DND-41 (cell line): Measurements from ENCODE around the gene MDC1.
A peak's percentile ranks its signal among the peaks of the same experiment; 100 is the strongest.

ENCODE experiments used
- ATAC-seq: fragments of 200-7000 bp; cut with Tn5 transposase; 3 replicates; pipeline ENCODE4 v1.9.1; 2021; ENCODE audit warnings: low read depth; ENCODE audit not compliant: insufficient read depth
- DNase-seq: peaks from one replicate; pipeline ENCODE4 v3.0.0-alpha.2; 2020
- H2AFZ ChIP-seq: 2 replicates; pipeline ENCODE4 v1.6.0; 2012; ENCODE audit warnings: low read depth, low read length
- H3K27ac ChIP-seq: 2 replicates; pipeline ENCODE4 v1.5.1; 2012; ENCODE audit warnings: low read length, inconsistent platforms
- H3K27me3 ChIP-seq: fragments of 200-600 bp; sonication (generic); 2 replicates; pipeline ENCODE4 v1.6.0; 2012; ENCODE audit warnings: low read length, mild to moderate bottlenecking, inconsistent platforms; ENCODE audit not compliant: insufficient read depth, poor library complexity
- H3K36me3 ChIP-seq: 2 replicates; pipeline ENCODE4 v1.5.1; 2012; ENCODE audit warnings: low read length, inconsistent platforms; ENCODE audit not compliant: insufficient read depth
- H3K4me1 ChIP-seq: 2 replicates; pipeline ENCODE4 v1.5.1; 2012; ENCODE audit warnings: mild to moderate bottlenecking, low read length; ENCODE audit not compliant: insufficient read depth
- H3K4me2 ChIP-seq: 2 replicates; pipeline ENCODE4 v1.6.0; 2012; ENCODE audit warnings: mild to moderate bottlenecking, moderate library complexity, low read length, inconsistent platforms; ENCODE audit not compliant: insufficient read depth
- H3K4me3 ChIP-seq, 2 experiments: fragments of 200-600 bp in 1 of 2; shearing (Covaris generic) in 1 of 2; 2 replicates each; pipeline ENCODE4 v1.5.1; 2012 to 2016; ENCODE audit warnings: inconsistent platforms in 2 of 2, low read length in 2 of 2, mild to moderate bottlenecking in 2 of 2, low read depth in 1 of 2, moderate library complexity in 1 of 2
- H3K79me2 ChIP-seq: 2 replicates; pipeline ENCODE4 v1.6.0; 2012; ENCODE audit warnings: low read length, inconsistent platforms; ENCODE audit not compliant: insufficient read depth
- H3K9ac ChIP-seq: 2 replicates; pipeline ENCODE4 v1.6.0; 2012; ENCODE audit warnings: low read depth, mild to moderate bottlenecking, inconsistent platforms, low read length, moderate library complexity
- H3K9me3 ChIP-seq: 2 replicates; pipeline ENCODE4 v1.5.1; 2012; ENCODE audit warnings: low read length, moderate library complexity, mild to moderate bottlenecking, inconsistent platforms; ENCODE audit not compliant: insufficient read depth, severe bottlenecking
- H4K20me1 ChIP-seq: 2 replicates; pipeline ENCODE4 v1.6.0; 2012; ENCODE audit warnings: low read length; ENCODE audit not compliant: insufficient read depth
- EZH2 ChIP-seq: IDR thresholded peaks from 3 replicates; pipeline ENCODE4 v1.6.1; 2012; ENCODE audit warnings: borderline replicate concordance, low read depth, mild to moderate bottlenecking, moderate library complexity, low read length, inconsistent platforms; ENCODE audit not compliant: severe bottlenecking
- TF ChIP-seq, protein P1 (sequence below): IDR thresholded peaks from 2 replicates; pipeline ENCODE4 v1.5.1; 2012; ENCODE audit warnings: borderline replicate concordance, low read length, moderate library complexity, mild to moderate bottlenecking; ENCODE audit not compliant: poor library complexity, severe bottlenecking; ENCODE audit errors: extremely low read depth

The MDC1 gene

DNA sequence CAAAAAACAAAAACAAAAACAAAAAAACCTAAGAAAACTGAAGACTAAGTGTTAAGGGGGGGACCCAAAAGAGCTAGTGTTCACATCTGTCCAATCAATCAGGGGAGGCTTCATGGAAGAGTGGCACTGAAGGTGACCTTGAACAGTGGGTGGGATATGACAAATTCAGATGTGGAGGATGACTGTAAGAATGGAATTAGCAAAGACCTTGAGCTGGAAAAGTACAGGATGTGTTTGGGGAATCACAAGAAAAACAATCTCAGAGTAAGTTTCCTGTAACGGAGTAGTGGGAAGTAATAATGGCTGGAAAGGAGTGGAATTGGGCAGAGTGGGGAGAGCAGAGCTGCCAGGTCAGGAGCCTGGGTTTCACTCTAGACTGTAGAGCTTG is 30.2 kb upstream of the MDC1 start:
- H3K9ac ChIP-seq, result no peak overlapping the region
- no peaks in the 10 kb centered on the region for H3K36me3 ChIP-seq
- DNase-seq (no peak), ATAC-seq (no peak)
- no peak overlapping the region for H3K4me3 ChIP-seq
- H3K27me3 ChIP-seq, result peaks cover 17% of the 10 kb centered on the region
- H3K79me2 ChIP-seq, result no peaks in the 10 kb centered on the region
- TF ChIP-seq EZH2, result no peak
- TF ChIP-seq, protein P1, sequence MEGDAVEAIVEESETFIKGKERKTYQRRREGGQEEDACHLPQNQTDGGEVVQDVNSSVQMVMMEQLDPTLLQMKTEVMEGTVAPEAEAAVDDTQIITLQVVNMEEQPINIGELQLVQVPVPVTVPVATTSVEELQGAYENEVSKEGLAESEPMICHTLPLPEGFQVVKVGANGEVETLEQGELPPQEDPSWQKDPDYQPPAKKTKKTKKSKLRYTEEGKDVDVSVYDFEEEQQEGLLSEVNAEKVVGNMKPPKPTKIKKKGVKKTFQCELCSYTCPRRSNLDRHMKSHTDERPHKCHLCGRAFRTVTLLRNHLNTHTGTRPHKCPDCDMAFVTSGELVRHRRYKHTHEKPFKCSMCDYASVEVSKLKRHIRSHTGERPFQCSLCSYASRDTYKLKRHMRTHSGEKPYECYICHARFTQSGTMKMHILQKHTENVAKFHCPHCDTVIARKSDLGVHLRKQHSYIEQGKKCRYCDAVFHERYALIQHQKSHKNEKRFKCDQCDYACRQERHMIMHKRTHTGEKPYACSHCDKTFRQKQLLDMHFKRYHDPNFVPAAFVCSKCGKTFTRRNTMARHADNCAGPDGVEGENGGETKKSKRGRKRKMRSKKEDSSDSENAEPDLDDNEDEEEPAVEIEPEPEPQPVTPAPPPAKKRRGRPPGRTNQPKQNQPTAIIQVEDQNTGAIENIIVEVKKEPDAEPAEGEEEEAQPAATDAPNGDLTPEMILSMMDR, result no peak
- H3K27ac ChIP-seq, result no peak overlapping the region
- H3K9me3 ChIP-seq, result no peaks in the 10 kb centered on the region
- no peak overlapping the region for H2AFZ ChIP-seq
- H3K4me1 ChIP-seq, result peaks cover 30% of the 10 kb centered on the region
- peaks cover 5% of the 10 kb centered on the region; the same call in 1 of the 2 replicates for H4K20me1 ChIP-seq
- no peak overlapping the region for H3K4me2 ChIP-seq

DNA sequence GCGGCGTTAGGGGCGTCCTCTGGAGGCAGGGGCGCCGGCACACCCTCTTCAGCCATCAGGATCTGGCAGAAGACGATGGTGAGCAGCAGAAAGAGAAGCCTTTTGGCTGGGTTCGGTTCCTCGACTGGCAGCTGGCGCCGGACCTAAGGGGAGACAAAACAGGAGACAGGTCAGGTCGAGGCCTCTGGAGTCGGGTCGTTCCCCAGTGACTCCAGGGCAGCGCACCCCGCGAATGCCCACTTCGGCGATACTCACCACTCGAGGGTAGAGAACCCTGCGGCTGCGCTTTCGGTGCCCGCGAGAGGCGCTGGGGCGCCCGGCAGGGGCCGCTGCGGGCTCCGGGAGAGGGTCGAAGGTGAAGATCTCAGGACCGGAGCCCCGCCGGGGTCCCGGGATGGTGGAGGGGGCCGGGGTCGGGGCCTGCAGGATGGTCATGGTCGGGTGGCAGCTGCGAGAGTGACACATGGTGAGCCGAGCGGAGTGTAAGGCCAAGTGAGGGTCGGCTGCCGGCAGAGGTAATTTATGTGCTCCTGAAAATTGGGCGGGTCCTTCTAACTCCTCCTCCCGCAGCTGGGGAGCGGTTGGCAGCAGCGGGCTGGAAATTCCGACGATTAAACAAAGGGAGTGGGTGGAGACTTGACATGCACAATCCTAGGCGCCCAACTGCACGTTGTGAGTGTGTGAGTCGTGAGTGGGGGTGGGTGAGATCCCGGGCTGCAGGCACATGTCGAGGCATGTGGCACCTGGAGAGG is 27.1 kb upstream of the MDC1 start, which contains the start of gene IER3:
Gene IER3 (minus strand): TSS at position 494 of the 752 bp plus-strand sequence. CDS start 29 bp downstream, at position 465.
- H3K9me3 ChIP-seq, result no peaks in the 10 kb centered on the region
- peak within 1 kb of the TSS; percentile 73 for H3K27ac ChIP-seq
- peak within 1 kb of the TSS; percentile 77 for H3K4me2 ChIP-seq
- peaks cover 16% of the 10 kb centered on the region for H3K36me3 ChIP-seq
- peaks cover 58% of the 10 kb centered on the region for H3K4me1 ChIP-seq
- peak within 1 kb of the TSS; percentile 66 for H2AFZ ChIP-seq
- peak within 1 kb of the TSS; percentile 22 to 92; a peak in 3 of 4 replicates for H3K4me3 ChIP-seq
- peak; percentile 87 for DNase-seq
- H4K20me1 ChIP-seq, result peaks cover 5% of the 10 kb centered on the region; the same call in 1 of the 2 replicates
- H3K27me3 ChIP-seq, result peaks cover 17% of the 10 kb centered on the region
- peaks cover 24% of the 10 kb centered on the region for H3K79me2 ChIP-seq
- peak; percentile 61 for ATAC-seq
- TF ChIP-seq, protein P1, result peak; percentile 81
- peak; percentile 7 for TF ChIP-seq EZH2
- H3K9ac ChIP-seq, result peak within 1 kb of the TSS; percentile 73

DNA sequence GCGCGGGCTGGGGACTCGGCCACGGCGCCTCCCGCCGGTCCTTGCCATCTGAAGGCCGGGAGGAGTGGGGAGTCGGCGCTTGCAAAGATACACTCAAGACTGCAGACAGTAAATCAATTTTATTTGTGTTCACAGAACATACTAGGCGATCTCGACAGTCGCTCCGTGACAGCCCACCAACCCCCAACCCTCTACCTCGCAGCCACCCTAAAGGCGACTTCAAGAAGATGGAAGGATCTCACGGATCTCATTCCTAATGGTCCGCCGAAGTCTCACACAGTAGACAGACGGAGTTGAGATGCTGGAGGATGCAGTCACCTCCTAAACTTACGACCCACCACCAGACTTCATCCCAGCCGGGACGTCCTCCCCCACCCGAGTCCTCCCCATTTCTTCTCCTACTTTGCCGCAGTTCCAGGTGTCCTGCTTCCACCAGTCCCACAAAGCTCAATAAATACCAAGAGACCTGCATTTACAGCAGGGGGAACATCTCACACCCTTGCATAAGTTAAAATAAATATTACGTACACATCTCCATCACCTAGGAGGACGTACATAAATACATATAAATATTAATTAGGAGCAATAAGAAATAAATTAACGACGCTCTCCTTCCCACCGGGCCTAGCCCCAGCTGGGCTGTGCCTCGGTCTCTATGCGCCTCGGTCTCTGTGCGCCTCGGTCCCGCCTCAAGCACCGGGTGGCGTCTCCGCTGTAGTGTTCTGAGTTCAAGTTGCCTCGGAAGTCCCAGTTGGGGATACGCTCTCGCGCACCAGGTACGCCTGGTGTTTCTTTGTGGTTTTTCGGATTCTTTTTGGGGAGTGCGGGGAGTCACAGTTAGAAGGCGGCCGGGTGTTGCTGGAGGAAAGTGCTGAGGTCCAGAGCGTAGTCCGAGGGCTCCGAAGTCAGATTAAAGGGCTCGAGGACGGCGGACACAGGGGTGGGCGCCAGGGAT is 26.3 kb upstream of the MDC1 start:
- Histone ChIP-seq H3K79me2 (peaks cover 31% of the 10 kb centered on the region), H3K27ac (peak overlapping the region; percentile 73), H3K4me3 (peak overlapping the region; percentile 68 to 92; a peak in 3 of 4 replicates), H4K20me1 (peaks cover 9% of the 10 kb centered on the region; the same call in 1 of the 2 replicates), H2AFZ (peak overlapping the region; percentile 66), H3K36me3 (peaks cover 24% of the 10 kb centered on the region), H3K9ac (peak overlapping the region; percentile 73), H3K4me2 (peak overlapping the region; percentile 77), H3K9me3 (no peaks in the 10 kb centered on the region), H3K27me3 (peaks cover 17% of the 10 kb centered on the region), H3K4me1 (peaks cover 64% of the 10 kb centered on the region)
- TF ChIP-seq, protein P1, result peak; percentile 1
- peak; percentile 42 for TF ChIP-seq EZH2
- DNase-seq (peak; percentile 58), ATAC-seq (peak; percentile 47)
